Measurements from ENCODE around the gene GPN2. TPM values are rescaled to one million over a fixed set of nuclear protein-coding genes. Genes with fewer than 3 reads are reported as not detected.
"Not testable (repeated sequence)": the region's sequence is repeated elsewhere in the genome, so short reads cannot be mapped to it uniquely, and the experiment has no call there.

GPN2 gene
- total RNA-seq, 1 experiment from 2014 or later = 30.6 TPM

- TF ChIP-seq CTCF (conservative IDR thresholded peaks at IDR 0.05) = no peak
- TF ChIP-seq EZH2 (IDR thresholded peaks at IDR 0.05; ENCODE audit: low read depth) = no peak
- CTCF ChIA-PET = no interaction called here
- Histone ChIP-seq H3K27ac (no peak overlapping the region), H3F3A (ENCODE audit: insufficient read depth, low read depth) (peaks cover 2% of the 10 kb centered on the region; the same call in 1 of the 2 replicates), H3K27me3 (ENCODE audit: insufficient read depth, low read depth) (no peaks in the 10 kb centered on the region), H3K4me1 (replicated peaks; ENCODE audit: insufficient read depth) (no peaks in the 10 kb centered on the region), H3K4me2 (no peak overlapping the region), H2AFZ (no peak overlapping the region), H3K4me3 (no peak overlapping the region), H3K9me3 (ENCODE audit: insufficient read depth, low read depth) (no peaks in the 10 kb centered on the region), H3K79me2 (ENCODE audit: low read depth) (no peaks in the 10 kb centered on the region; the same call in 1 of the 2 replicates), H3K36me3 (ENCODE audit: low read depth) (no peaks in the 10 kb centered on the region), H3K9me2 (ENCODE audit: insufficient read depth) (no peaks in the 10 kb centered on the region), H4K20me1 (ENCODE audit: insufficient read depth) (no peaks in the 10 kb centered on the region)
- DNase-seq = no peak
- POLR2A ChIA-PET (ENCODE audit: unreplicated experiment) = interaction anchor here (0.6 kb wide), 1 partner anchor 107 kb away, joined by 5 read pairs; no protein-coding TSS in a partner anchor
- intact Hi-C loops (cut with micrococcal nuclease; ENCODE audit: unreplicated experiment) = no loop called here
- no TSS peak for BruUV-seq (replicated peaks)
Observed at GRCh38 chr1:26839339-26839722, 50.8 kb downstream of the GPN2 start.

- H3K36me3 ChIP-seq (ENCODE audit: low read depth) = no peaks in the 10 kb centered on the region
- no peak overlapping the region for H3K4me3 ChIP-seq
- no peaks in the 10 kb centered on the region for H3K9me2 ChIP-seq (ENCODE audit: insufficient read depth)
- H4K20me1 ChIP-seq (ENCODE audit: insufficient read depth) = no peaks in the 10 kb centered on the region
- no peaks in the 10 kb centered on the region for H3K4me1 ChIP-seq (replicated peaks; ENCODE audit: insufficient read depth)
- TF ChIP-seq CTCF (conservative IDR thresholded peaks at IDR 0.05) = no peak
- no peak for TF ChIP-seq EZH2 (IDR thresholded peaks at IDR 0.05; ENCODE audit: low read depth)
- no peak overlapping the region for H2AFZ ChIP-seq
- H3K4me2 ChIP-seq = no peak overlapping the region
- no peak overlapping the region for H3K27ac ChIP-seq
- H3K79me2 ChIP-seq (ENCODE audit: low read depth) = no peaks in the 10 kb centered on the region
- intact Hi-C loops (cut with micrococcal nuclease; ENCODE audit: unreplicated experiment) = no loop called here
- ChIA-PET CTCF (no interaction called here), POLR2A (ENCODE audit: unreplicated experiment) (no interaction called here)
- no peak for DNase-seq
- no TSS peak for BruUV-seq (replicated peaks)
- no peaks in the 10 kb centered on the region for H3F3A ChIP-seq (ENCODE audit: insufficient read depth, low read depth)
- no peaks in the 10 kb centered on the region for H3K27me3 ChIP-seq (ENCODE audit: insufficient read depth, low read depth)
- no peaks in the 10 kb centered on the region for H3K9me3 ChIP-seq (ENCODE audit: insufficient read depth, low read depth)
Observed at GRCh38 chr1:26838474-26839338, 51.4 kb downstream of the GPN2 start.

- H3K4me3 ChIP-seq; H3K36me3 ChIP-seq (ENCODE audit: low read depth); H3K27me3 ChIP-seq (ENCODE audit: insufficient read depth, low read depth); DNase-seq; H3K4me2 ChIP-seq; H3K79me2 ChIP-seq (ENCODE audit: low read depth); H3K9me2 ChIP-seq (ENCODE audit: insufficient read depth); H2AFZ ChIP-seq; H3F3A ChIP-seq (ENCODE audit: insufficient read depth, low read depth); intact Hi-C loops (cut with micrococcal nuclease; ENCODE audit: unreplicated experiment); POLR2A ChIA-PET (ENCODE audit: unreplicated experiment); H4K20me1 ChIP-seq (ENCODE audit: insufficient read depth); H3K4me1 ChIP-seq (replicated peaks; ENCODE audit: insufficient read depth); H3K27ac ChIP-seq; H3K9me3 ChIP-seq (ENCODE audit: insufficient read depth, low read depth); BruUV-seq (replicated peaks): not testable (repeated sequence)
- CTCF ChIA-PET = interaction anchor here (0.7 kb wide), 1 partner anchor 65 kb away, joined by 5 read pairs; no protein-coding TSS in a partner anchor
Observed at GRCh38 chr1:26837665-26838064, 52.4 kb downstream of the GPN2 start.

Data from PC-9 (cell line).